Stomach smooth muscle (tissue), 2 donors: ENCODE data around the gene TPSD1.

Experiments
- H3K27ac ChIP-seq: one replicate; pipeline ENCODE4 v1.7.0; 2013; ENCODE audit warnings: mild to moderate bottlenecking, low read length, inconsistent platforms
- H3K27me3 ChIP-seq, 2 donors: one replicate each; pipeline ENCODE4 v1.7.0; 2013; ENCODE audit warnings: low read length in 2 of 2; ENCODE audit not compliant: insufficient read depth in 2 of 2, control insufficient read depth in 1 of 2
- H3K36me3 ChIP-seq, 2 donors: one replicate each; pipeline ENCODE4 v1.7.0; 2013; ENCODE audit warnings: low read length in 2 of 2; ENCODE audit not compliant: control insufficient read depth in 2 of 2, insufficient read depth in 2 of 2
- H3K4me1 ChIP-seq: one replicate; pipeline ENCODE4 v1.7.0; 2013; ENCODE audit warnings: low read length; ENCODE audit not compliant: control insufficient read depth, insufficient read depth
- H3K4me3 ChIP-seq, 2 donors: one replicate each; pipeline ENCODE4 v1.7.0; 2013; ENCODE audit warnings: low read length in 2 of 2
- H3K9ac ChIP-seq, 2 donors: one replicate each; pipeline ENCODE4 v1.7.0; 2013; ENCODE audit warnings: low read length in 2 of 2, mild to moderate bottlenecking in 1 of 2
- H3K9me3 ChIP-seq, 2 donors: one replicate each; pipeline ENCODE4 v1.7.0; 2013; ENCODE audit warnings: low read length in 2 of 2; ENCODE audit not compliant: control insufficient read depth in 2 of 2
- donor health status: healthy.
- donor health status: Pancreatic carcinoma.

Gene TPSD1

DNA sequence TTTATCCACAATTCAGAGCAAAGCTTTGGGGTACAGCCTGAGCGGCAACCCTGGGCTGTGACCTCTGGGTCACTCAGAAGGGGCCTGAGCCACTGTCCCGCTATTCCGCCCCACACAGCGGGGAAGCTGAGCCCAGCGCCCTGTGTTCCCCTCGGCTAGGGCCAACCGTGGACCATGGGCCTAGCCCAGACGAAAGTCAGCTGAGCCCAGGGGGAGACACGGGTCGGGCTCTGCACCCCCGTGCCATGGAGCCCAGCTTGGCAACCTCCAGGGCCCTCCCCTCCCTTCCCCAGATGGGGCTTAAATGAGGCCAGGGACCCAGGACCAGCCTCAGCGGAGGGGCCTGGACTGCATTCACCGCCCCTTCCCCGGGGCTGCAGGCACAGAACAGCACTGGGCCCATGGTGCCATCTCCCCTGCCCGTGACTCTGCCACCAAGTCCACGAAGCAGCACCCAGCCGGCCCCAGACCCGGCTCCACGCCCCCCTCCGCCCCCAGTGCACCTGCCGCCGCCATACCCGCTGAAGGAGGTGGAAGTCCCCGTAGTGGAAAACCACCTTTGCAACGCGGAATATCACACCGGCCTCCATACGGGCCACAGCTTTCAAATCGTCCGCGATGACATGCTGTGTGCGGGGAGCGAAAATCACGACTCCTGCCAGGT, 1.8 kb downstream of the TPSD1 start:
- Histone ChIP-seq H3K36me3 (no peaks in the 10 kb centered on the region), H3K27me3 (peaks cover 6 to 25% of the 10 kb centered on the region in 2 donors), H3K9ac (no peak overlapping the region)

DNA sequence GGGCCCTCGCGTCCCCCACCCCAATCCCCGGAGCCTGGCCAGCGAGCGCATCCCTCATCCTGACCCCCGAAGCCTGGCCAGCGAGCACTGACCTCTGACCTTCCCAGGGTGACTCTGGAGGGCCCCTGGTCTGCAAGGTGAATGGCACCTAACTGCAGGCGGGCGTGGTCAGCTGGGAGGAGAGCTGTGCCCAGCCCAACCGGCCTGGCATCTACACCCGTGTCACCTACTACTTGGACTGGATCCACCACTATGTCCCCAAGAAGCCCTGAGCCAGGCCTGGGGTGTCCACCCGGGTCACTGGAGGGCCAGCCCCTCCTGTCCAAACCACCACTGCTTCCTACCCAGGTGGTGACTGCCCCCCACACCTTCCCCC, 2.3 kb downstream of the TPSD1 start:
- Histone ChIP-seq H3K4me1 (peaks cover 4% of the 10 kb centered on the region), H3K4me3 (no peak overlapping the region), H3K9ac (no peak overlapping the region), H3K27me3 (peaks cover 7 to 27% of the 10 kb centered on the region in 2 donors), H3K36me3 (no peaks in the 10 kb centered on the region), H3K9me3 (no peaks in the 10 kb centered on the region), H3K27ac (no peak overlapping the region)

More for the DNA sequence above, 1.8 kb downstream of the TPSD1 start:
- H3K27ac ChIP-seq = no peak overlapping the region
- H3K4me3 ChIP-seq = no peak overlapping the region
- peaks cover 4% of the 10 kb centered on the region for H3K4me1 ChIP-seq
- no peaks in the 10 kb centered on the region for H3K9me3 ChIP-seq

DNA sequence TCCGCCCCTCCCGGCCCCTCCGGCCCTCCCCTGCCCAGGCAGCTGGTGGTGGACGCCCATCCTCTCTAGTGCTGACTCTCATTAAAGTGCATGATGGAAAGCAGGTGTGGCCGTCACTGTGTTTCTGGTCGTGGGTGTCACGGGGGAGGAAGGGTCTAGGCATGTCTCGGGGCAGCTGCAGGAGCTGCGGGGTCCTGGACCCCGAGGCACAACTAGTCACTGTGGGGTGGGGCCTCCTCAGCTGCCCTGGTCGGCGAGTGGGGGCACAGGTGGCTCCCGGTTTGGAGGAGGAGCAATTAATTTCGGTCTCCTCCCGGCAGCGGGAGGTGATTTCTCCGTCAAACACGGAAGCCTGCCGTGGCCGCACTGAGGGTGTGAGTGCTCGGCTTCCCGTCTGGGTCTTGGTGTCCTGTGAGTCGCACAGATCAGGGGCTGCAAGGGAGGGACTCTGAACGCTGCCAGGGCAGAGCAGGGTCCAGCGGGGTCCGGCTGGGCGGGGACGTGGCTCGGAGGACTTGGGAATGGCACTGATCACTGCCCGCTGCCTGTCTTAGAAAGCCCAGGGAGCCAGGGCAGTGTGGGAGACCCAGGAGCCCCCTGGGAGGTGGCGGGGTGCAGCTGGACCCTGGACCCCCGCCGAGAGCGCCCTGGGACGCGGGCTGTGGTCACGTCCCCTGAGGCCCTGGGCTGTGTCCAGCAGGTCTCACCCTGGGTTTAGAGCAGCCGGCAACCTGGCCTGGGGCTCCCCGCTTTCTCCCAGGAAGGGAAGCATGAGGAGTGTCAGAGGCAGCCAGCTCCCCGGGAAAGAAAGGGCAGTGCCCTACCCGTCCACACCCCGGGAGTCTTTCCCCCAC, 3.3 kb downstream of the TPSD1 start:
- Histone ChIP-seq H3K4me3 (no peak overlapping the region), H3K9ac (no peak overlapping the region), H3K9me3 (no peaks in the 10 kb centered on the region), H3K36me3 (no peaks in the 10 kb centered on the region), H3K27ac (no peak overlapping the region), H3K4me1 (peaks cover 4% of the 10 kb centered on the region), H3K27me3 (peaks cover 11 to 27% of the 10 kb centered on the region in 2 donors)

DNA sequence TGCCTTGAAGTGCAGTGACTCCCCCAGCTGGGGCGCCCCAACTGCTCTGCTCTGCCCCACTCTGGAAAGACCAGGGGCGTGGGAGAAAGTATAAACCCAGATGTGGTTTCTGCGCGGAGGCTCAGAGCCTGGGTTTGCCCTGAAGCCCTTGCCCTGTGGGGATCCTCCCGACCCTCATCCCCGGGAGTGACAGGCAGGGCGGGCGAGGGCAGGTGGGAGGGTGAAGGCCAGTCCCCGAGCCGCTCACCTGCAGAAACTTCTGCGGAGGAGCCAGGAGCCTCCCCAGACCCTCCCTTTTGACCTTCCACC, 3.8 kb downstream of the TPSD1 start:
- Histone ChIP-seq H3K9me3 (no peaks in the 10 kb centered on the region), H3K4me3 (no peak overlapping the region), H3K36me3 (no peaks in the 10 kb centered on the region), H3K27me3 (peaks cover 11 to 27% of the 10 kb centered on the region in 2 donors), H3K9ac (no peak overlapping the region), H3K4me1 (peaks cover 4% of the 10 kb centered on the region), H3K27ac (no peak overlapping the region)

DNA sequence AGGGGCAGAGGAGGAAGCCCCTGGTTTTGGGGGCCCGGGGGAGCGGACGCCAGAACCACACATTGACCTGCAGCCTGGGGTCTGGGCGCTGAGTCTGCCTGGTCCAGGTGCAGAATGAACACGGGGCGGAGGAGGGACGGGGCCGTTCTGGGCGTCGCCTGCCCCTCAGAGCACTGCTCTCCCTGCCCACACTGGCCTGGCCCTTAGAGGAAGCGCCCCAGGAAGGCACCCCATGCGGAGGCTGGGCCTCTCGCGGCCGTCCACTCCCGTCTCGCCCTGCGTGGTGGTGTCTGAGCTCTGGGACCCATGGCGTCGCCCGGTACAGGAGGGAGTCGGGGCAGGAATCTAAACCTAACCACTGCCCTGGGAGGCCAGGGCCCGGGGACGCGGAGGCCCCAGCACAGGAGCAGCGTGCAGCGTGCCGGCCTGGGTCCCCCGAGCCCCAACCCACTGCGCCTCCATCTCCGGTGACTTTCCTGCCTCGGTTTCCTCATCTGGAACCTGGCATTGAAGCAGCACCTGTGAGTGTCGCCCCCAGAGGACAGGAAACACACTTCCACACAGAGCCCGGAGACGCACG, 4.3 kb downstream of the TPSD1 start:
- H3K9ac ChIP-seq = no peak overlapping the region
- peaks cover 4% of the 10 kb centered on the region for H3K4me1 ChIP-seq
- H3K27ac ChIP-seq = no peak overlapping the region
- no peak overlapping the region for H3K4me3 ChIP-seq
- no peaks in the 10 kb centered on the region for H3K36me3 ChIP-seq
- no peaks in the 10 kb centered on the region for H3K9me3 ChIP-seq
- H3K27me3 ChIP-seq = peaks cover 11 to 27% of the 10 kb centered on the region in 2 donors

DNA sequence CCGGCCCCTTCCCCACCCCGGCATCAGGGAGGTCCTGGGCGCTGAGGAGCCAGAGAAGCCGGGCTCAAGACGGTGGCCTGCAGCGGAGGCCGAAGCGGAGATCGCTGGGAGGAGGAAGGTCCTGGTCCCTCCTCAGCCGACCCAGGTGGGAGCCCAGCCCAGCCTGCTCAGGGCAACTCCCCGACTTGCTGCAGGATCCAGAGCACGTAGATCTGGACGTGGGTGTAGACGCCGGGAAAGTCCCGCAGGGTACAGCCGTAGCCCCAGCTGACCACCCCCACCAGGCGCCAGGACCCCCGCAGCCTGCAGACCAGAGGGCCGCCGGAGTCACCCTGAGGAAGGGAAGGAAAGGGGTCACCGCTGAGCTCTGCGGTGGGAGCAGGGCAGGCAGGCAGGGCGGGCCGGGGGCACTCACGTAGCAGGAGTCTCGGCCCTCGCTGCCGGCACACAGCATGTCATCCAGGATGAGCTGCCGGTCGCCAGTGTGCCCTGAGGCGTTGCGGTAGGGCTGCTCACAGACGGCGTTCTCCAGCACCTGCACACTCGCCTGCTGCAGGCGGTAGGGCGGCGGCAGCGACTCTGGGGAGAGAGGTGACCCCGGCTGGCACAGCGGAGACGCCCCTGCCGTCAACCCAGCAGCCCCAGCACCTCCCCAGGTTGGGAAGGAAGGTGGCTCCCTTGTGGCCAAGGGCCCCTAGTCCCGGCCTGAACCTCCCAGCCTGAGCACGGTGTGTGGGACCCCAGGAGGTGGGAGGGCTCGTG, 5.4 kb downstream of the TPSD1 start:
- Histone ChIP-seq H3K9me3 (no peaks in the 10 kb centered on the region), H3K36me3 (no peaks in the 10 kb centered on the region), H3K27me3 (peaks cover 14 to 27% of the 10 kb centered on the region in 2 donors), H3K4me1 (peaks cover 4% of the 10 kb centered on the region), H3K4me3 (no peak overlapping the region), H3K9ac (no peak overlapping the region), H3K27ac (no peak overlapping the region)

DNA sequence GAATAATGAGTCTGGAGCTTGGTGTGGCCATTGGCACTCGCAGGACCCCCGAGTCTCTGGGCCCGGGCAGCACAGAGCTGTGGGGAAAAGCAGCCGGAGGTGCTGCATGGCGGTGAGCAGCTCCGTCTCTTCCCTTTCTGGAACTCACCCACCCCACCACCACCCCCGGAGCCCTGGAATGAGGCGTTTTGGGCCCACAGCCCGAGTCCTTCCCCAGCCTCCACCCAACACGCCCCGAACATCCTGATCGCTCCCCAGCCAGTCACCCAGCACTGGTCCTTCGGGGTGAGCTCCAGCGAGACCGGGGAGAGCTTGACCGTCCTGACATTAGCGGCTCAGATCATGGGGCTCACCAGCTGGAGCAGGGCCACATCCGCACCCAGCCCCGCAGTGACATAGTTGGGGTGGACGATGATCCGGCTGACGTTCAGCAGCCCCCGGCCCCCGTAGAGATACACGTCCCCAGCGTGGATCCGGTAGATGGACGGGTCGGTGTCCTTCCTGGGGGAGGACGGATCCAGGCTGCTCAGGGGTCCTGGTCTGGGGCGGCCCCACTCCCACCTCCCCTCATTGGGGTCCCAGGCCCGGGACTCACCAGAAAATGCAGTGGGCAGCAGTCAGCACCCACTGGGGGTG, 6.5 kb downstream of the TPSD1 start:
- H3K36me3 ChIP-seq = no peaks in the 10 kb centered on the region
- peaks cover 18 to 29% of the 10 kb centered on the region in 2 donors for H3K27me3 ChIP-seq
- peaks cover 4% of the 10 kb centered on the region for H3K4me1 ChIP-seq
- H3K9ac ChIP-seq = no peak overlapping the region
- H3K9me3 ChIP-seq = no peaks in the 10 kb centered on the region
- H3K27ac ChIP-seq = no peak overlapping the region
- no peak overlapping the region for H3K4me3 ChIP-seq

DNA sequence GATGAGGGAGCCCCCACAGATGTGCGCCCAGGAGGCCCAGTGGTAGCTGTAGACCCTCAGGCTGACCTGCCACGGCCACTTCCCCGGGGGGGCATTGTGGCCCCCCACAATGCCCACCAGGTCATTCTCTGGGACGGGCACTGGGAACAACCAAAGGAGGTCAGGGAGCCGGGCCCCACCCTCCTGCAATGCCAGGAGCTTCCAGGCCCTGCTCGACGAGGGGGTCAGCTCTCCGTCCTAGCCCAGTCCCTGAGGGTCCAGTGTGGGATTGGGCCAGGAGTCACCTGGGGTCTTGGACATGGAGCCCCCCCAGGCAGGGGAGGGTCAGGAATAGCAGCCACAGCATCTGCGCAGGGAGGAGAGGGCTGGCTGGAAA, 7.0 kb downstream of the TPSD1 start:
- Histone ChIP-seq H3K4me3 (no peak overlapping the region), H3K27me3 (peaks cover 18 to 29% of the 10 kb centered on the region in 2 donors), H3K27ac (no peak overlapping the region), H3K4me1 (peaks cover 4% of the 10 kb centered on the region), H3K9ac (no peak overlapping the region), H3K36me3 (no peaks in the 10 kb centered on the region), H3K9me3 (no peaks in the 10 kb centered on the region)

DNA sequence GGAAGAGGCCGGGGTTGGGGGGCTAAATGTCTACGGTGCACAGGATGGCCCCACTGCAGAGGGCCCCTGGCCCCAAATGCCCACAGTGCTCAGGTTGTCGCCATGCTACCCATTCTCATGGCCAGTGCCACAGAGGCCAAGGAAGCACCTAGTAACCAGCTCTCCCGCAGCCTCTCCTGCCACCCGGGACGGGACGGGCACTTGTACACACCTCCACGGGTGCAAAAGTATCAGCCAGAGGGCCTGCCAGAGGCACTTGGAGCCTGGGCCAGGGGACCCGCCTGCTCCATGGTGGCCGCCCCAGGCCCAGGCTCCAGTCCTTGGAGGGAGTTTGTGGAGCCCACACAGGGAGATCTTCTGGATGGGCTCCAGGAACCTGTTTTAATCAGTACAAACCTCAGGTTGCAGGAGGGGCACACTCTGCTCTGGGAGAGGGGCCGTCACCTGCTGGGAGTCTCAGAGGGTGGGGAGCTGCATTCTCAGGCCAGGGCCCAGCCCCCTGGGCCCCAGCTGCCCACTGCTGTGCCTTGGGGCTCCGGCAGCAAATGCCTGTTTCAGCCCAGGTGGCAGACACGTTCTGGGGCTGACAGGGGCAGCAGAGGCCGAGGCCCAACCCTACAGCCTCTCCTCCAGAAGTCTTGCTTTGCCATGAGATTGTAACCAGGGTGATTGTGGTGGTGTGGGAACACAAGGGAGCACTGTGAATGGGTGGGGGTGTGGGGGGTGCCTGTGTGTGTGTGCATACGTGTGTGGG, 7.9 kb downstream of the TPSD1 start:
- peaks cover 4% of the 10 kb centered on the region for H3K4me1 ChIP-seq
- H3K27ac ChIP-seq = no peak overlapping the region
- H3K27me3 ChIP-seq = peaks cover 18 to 29% of the 10 kb centered on the region in 2 donors
- H3K36me3 ChIP-seq = no peaks in the 10 kb centered on the region
- H3K9ac ChIP-seq = no peak overlapping the region
- no peak overlapping the region for H3K4me3 ChIP-seq
- no peaks in the 10 kb centered on the region for H3K9me3 ChIP-seq
